SK-N-SH treated with all-trans-retinoic acid at 6 μM for 48 hours (cell line): Measurements from ENCODE around the gene TEX261.

Experiments
- CSDC2 ChIP-seq: fragments of 250-450 bp; sonication (Bioruptor Pico); IDR thresholded peaks from 2 replicates; pipeline ENCODE4 v1.5.0; 2020; ENCODE audit warnings: mild to moderate bottlenecking, moderate library complexity
- TF ChIP-seq, protein P1 (sequence below): fragments of 250-450 bp; sonication (Bioruptor Pico); IDR thresholded peaks from 2 replicates; pipeline ENCODE4 v1.8.0; 2020; ENCODE audit warnings: mild to moderate bottlenecking, moderate library complexity, borderline replicate concordance
- TF ChIP-seq, protein P2 (sequence below): fragments of 250-450 bp; sonication (Bioruptor Pico); IDR thresholded peaks from 2 replicates; pipeline ENCODE4 v1.5.1; 2021; ENCODE audit warnings: mild to moderate bottlenecking, moderate library complexity

DNA sequence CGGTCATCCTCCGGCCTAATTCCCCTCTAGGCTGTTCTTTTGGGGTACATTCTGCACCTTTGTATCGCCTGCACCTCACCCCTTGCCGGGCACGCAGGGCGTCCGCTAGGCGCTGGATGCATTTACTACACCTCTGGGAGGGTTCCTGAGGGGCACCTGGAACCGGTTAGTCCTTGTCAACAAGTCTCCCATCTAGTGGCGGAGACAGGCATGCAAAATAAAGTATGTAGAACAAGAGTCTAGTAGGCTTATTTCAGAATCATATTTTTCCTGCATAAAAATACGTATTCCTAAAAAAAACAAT lies 705 bp upstream of the TEX261 start:
- TF ChIP-seq CSDC2, result no peak
- TF ChIP-seq, protein P1, sequence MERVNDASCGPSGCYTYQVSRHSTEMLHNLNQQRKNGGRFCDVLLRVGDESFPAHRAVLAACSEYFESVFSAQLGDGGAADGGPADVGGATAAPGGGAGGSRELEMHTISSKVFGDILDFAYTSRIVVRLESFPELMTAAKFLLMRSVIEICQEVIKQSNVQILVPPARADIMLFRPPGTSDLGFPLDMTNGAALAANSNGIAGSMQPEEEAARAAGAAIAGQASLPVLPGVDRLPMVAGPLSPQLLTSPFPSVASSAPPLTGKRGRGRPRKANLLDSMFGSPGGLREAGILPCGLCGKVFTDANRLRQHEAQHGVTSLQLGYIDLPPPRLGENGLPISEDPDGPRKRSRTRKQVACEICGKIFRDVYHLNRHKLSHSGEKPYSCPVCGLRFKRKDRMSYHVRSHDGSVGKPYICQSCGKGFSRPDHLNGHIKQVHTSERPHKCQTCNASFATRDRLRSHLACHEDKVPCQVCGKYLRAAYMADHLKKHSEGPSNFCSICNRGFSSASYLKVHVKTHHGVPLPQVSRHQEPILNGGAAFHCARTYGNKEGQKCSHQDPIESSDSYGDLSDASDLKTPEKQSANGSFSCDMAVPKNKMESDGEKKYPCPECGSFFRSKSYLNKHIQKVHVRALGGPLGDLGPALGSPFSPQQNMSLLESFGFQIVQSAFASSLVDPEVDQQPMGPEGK (CRISPR knock-in tag), result no peak
- TF ChIP-seq, protein P2, sequence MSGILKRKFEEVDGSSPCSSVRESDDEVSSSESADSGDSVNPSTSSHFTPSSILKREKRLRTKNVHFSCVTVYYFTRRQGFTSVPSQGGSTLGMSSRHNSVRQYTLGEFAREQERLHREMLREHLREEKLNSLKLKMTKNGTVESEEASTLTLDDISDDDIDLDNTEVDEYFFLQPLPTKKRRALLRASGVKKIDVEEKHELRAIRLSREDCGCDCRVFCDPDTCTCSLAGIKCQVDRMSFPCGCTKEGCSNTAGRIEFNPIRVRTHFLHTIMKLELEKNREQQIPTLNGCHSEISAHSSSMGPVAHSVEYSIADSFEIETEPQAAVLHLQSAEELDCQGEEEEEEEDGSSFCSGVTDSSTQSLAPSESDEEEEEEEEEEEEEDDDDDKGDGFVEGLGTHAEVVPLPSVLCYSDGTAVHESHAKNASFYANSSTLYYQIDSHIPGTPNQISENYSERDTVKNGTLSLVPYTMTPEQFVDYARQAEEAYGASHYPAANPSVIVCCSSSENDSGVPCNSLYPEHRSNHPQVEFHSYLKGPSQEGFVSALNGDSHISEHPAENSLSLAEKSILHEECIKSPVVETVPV (CRISPR knock-in tag), result no peak
